Activated T-helper 2 cell treated with anti-CD3 and anti-CD28 coated beads, Interferon-gamma antibody, Interleukin-2, Interleukin-4, amounts not matched to agents 10 μg/mL and 5 μg/mL and 100 μg/mL, durations not matched to agents 14 hours and 24 hours and 36 hours (primary cell): Measurements from ENCODE around the gene IRF3. TPM values are rescaled to one million over a fixed set of nuclear protein-coding genes. Genes with fewer than 3 reads are reported as not detected.
A peak's percentile ranks its signal among the peaks of the same experiment; 100 is the strongest.

ENCODE experiments used
- DNase-seq: peaks from one replicate; pipeline ENCODE4 v3.0.0; 2021; ENCODE audit warnings: low spot score
- H3K27ac Mint-ChIP-seq: one replicate; pipeline ENCODE4 v1.8.0; 2021; ENCODE audit warnings: mixed read lengths
- H3K27me3 Mint-ChIP-seq: one replicate; pipeline ENCODE4 v1.8.0; 2021; ENCODE audit warnings: low read depth, mixed read lengths
- H3K36me3 Mint-ChIP-seq: one replicate; pipeline ENCODE4 v1.8.0; 2021; ENCODE audit warnings: low read depth, mixed read lengths
- H3K4me1 Mint-ChIP-seq: one replicate; pipeline ENCODE4 v1.8.0; 2021; ENCODE audit warnings: low read depth, mixed read lengths
- H3K4me3 Mint-ChIP-seq: one replicate; pipeline ENCODE4 v1.8.0; 2021; ENCODE audit warnings: low read depth, mild to moderate bottlenecking, moderate library complexity, mixed read lengths
- H3K9me3 Mint-ChIP-seq: one replicate; pipeline ENCODE4 v1.8.0; 2021; ENCODE audit warnings: mixed read lengths
- intact Hi-C: fragments of 100-400 bp; cut with micrococcal nuclease; formaldehyde crosslinking; loops from one replicate; pipeline ENCODE4 v1.15.1; 2023
- total RNA-seq: library from RNA; stranded (reverse); gene quantifications from 2 replicates; pipeline ENCODE4 v1.2.3, GENCODE V29; 2022

Gene IRF3
- total RNA-seq, 1 donor from 2014 or later = 135 TPM

- Mint-ChIP-seq H3K27ac (no peak overlapping the region), H3K9me3 (no peaks in the 10 kb centered on the region), H3K27me3 (no peaks in the 10 kb centered on the region), H3K4me3 (no peak overlapping the region), H3K4me1 (peaks cover 12% of the 10 kb centered on the region), H3K36me3 (peaks cover 74% of the 10 kb centered on the region)
- intact Hi-C loops = no loop called here
- DNase-seq = no peak
Observed at GRCh38 chr19:49684251-49684982, 18.8 kb upstream of the IRF3 start.

GRCh38 chr19:49683814-49684250, 18.2 kb upstream of the IRF3 start:
- peaks cover 72% of the 10 kb centered on the region for H3K36me3 Mint-ChIP-seq
- DNase-seq = no peak
- intact Hi-C loops = no loop called here

GRCh38 chr19:49682274-49682673, 16.6 kb upstream of the IRF3 start:
- Mint-ChIP-seq H3K4me3 (no peak overlapping the region), H3K4me1 (peaks cover 19% of the 10 kb centered on the region), H3K9me3 (no peaks in the 10 kb centered on the region), H3K27me3 (no peaks in the 10 kb centered on the region), H3K36me3 (peaks cover 66% of the 10 kb centered on the region), H3K27ac (no peak overlapping the region)
- no peak for DNase-seq
- intact Hi-C loops = no loop called here

More at GRCh38 chr19:49683814-49684250, 18.2 kb upstream of the IRF3 start:
- H3K9me3 Mint-ChIP-seq = no peaks in the 10 kb centered on the region
- H3K27me3 Mint-ChIP-seq = no peaks in the 10 kb centered on the region
- H3K4me3 Mint-ChIP-seq = no peak overlapping the region
- peaks cover 12% of the 10 kb centered on the region for H3K4me1 Mint-ChIP-seq
- H3K27ac Mint-ChIP-seq = no peak overlapping the region

GRCh38 chr19:49681830-49682229, 16.2 kb upstream of the IRF3 start:
- H3K4me3 Mint-ChIP-seq = no peak overlapping the region
- H3K4me1 Mint-ChIP-seq = peaks cover 17% of the 10 kb centered on the region
- H3K27ac Mint-ChIP-seq = no peak overlapping the region
- intact Hi-C loops = no loop called here
- H3K27me3 Mint-ChIP-seq = no peaks in the 10 kb centered on the region
- H3K9me3 Mint-ChIP-seq = no peaks in the 10 kb centered on the region
- no peak for DNase-seq
- H3K36me3 Mint-ChIP-seq = peaks cover 62% of the 10 kb centered on the region

- Mint-ChIP-seq H3K36me3 (peaks cover 55% of the 10 kb centered on the region), H3K4me3 (peak overlapping the region; percentile 2), H3K9me3 (no peaks in the 10 kb centered on the region), H3K4me1 (peaks cover 19% of the 10 kb centered on the region), H3K27me3 (no peaks in the 10 kb centered on the region), H3K27ac (peak overlapping the region; percentile 65)
- peak; percentile 87 for DNase-seq
- intact Hi-C loops = no loop called here
Observed at GRCh38 chr19:49680421-49681351, 15.0 kb upstream of the IRF3 start.

- Mint-ChIP-seq H3K27me3 (no peaks in the 10 kb centered on the region), H3K4me3 (peak overlapping the region; percentile 47), H3K36me3 (peaks cover 47% of the 10 kb centered on the region), H3K9me3 (no peaks in the 10 kb centered on the region), H3K27ac (peak overlapping the region; percentile 65), H3K4me1 (peaks cover 19% of the 10 kb centered on the region)
- intact Hi-C loops = loop anchor here (5.0 kb wide), 1 partner anchor 187 kb away; the partner anchor contains the start of gene PNKP
- DNase-seq = no peak
Observed at GRCh38 chr19:49679771-49680413, 14.2 kb upstream of the IRF3 start.

GRCh38 chr19:49678985-49679770, 13.5 kb upstream of the IRF3 start:
- Mint-ChIP-seq H3K9me3 (no peaks in the 10 kb centered on the region), H3K4me1 (peaks cover 19% of the 10 kb centered on the region), H3K27me3 (no peaks in the 10 kb centered on the region), H3K27ac (peak overlapping the region; percentile 62), H3K36me3 (peaks cover 43% of the 10 kb centered on the region), H3K4me3 (peak overlapping the region; percentile 93)
- intact Hi-C loops = loop anchor here (5.0 kb wide), 1 partner anchor 188 kb away; the partner anchor contains the start of gene PNKP
- no peak for DNase-seq

GRCh38 chr19:49677901-49678674, 12.4 kb upstream of the IRF3 start:
- intact Hi-C loops = loop anchor here (2.0 to 5.0 kb wide), 3 partner anchors 89 to 189 kb away; partner anchors contain the start of genes AP2A1, PNKP and RPS11
- H3K4me3 Mint-ChIP-seq = peak overlapping the region; percentile 93
- peaks cover 32% of the 10 kb centered on the region for H3K36me3 Mint-ChIP-seq
- H3K4me1 Mint-ChIP-seq = peaks cover 19% of the 10 kb centered on the region
- peak; percentile 71 for DNase-seq
- no peaks in the 10 kb centered on the region for H3K9me3 Mint-ChIP-seq
- H3K27me3 Mint-ChIP-seq = no peaks in the 10 kb centered on the region
- H3K27ac Mint-ChIP-seq = peak overlapping the region; percentile 93

GRCh38 chr19:49677231-49677900, 11.7 kb upstream of the IRF3 start, which contains the start of gene PRMT1:
Gene PRMT1, plus strand, starts transcription at chr19:49677271. Its CDS starts 10 bp downstream, at chr19:49677281.
- DNase-seq = peak; percentile 53
- Mint-ChIP-seq H3K27ac (peak within 1 kb of the TSS; percentile 96), H3K9me3 (no peaks in the 10 kb centered on the region), H3K36me3 (peaks cover 28% of the 10 kb centered on the region), H3K4me1 (peaks cover 18% of the 10 kb centered on the region), H3K27me3 (no peaks in the 10 kb centered on the region), H3K4me3 (peak within 1 kb of the TSS; percentile 98)
- intact Hi-C loops = loop anchor here (2.0 to 5.0 kb wide), 3 partner anchors 89 to 190 kb away; partner anchors contain the start of genes AP2A1, PNKP and RPS11

- intact Hi-C loops = loop anchor here (1.0 to 5.0 kb wide), 6 partner anchors 12 to 190 kb away; partner anchors contain the start of genes AP2A1, BCL2L12, IRF3 and PNKP
- peak overlapping the region; percentile 96 for H3K27ac Mint-ChIP-seq
- peak overlapping the region; percentile 98 for H3K4me3 Mint-ChIP-seq
- no peaks in the 10 kb centered on the region for H3K27me3 Mint-ChIP-seq
- H3K36me3 Mint-ChIP-seq = peaks cover 28% of the 10 kb centered on the region
- no peaks in the 10 kb centered on the region for H3K9me3 Mint-ChIP-seq
- peak; percentile 99 for DNase-seq
- peaks cover 22% of the 10 kb centered on the region for H3K4me1 Mint-ChIP-seq
Observed at GRCh38 chr19:49676784-49677230, 11.2 kb upstream of the IRF3 start.
